ENCODE data around the gene RALGPS2.
A peak's percentile ranks its signal among the peaks of the same experiment; 100 is the strongest.
"Not testable (repeated sequence)": the region's sequence is repeated elsewhere in the genome, so short reads cannot be mapped to it uniquely, and the experiment has no call there.

The RALGPS2 gene

DNA sequence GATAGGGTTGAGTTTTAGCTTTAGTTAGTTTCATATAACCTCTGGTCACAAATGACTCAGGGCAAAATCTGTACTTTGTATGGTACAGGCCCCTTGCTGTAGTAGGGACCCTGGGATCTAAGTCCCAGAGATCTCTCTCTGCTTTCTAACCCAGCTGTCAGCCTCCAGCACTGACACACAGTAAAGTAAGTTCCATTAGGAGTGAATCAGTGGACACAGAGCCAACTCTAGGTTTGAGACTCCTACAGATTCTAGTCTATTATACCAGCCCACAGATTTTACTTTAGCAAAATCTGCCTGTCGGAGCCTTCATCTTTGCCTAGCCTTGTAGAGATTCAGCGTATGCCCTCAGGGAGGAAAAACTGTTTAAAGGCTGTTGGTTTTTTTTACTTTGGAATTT, 93.4 kb downstream of the RALGPS2 start:
- peak; percentile 42 for DNase-seq (ENCODE audit: low read depth)

DNA sequence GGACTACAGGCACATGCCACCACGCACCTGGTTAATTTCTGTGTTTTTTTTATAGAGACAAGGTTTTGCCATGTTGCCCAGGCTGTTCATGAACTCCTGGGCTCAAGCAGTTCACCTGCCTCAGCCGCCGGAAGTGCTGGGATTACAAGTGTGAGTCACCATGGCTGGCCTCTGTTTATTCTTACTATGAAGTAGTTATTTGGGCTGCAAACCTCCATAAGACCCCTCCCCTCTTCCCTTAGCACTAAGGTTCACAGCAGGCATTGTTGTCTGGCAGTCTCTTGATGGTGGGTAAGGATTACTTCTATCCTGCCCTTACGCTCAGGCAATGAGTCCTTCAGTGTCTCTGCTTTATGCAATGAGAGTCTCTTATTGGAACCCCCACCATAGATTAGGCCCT, 94.1 kb downstream of the RALGPS2 start:
- no peak overlapping the region for H3K4me3 ChIP-seq (ENCODE audit: low read depth, low read length)
- TF ChIP-seq, protein P1, sequence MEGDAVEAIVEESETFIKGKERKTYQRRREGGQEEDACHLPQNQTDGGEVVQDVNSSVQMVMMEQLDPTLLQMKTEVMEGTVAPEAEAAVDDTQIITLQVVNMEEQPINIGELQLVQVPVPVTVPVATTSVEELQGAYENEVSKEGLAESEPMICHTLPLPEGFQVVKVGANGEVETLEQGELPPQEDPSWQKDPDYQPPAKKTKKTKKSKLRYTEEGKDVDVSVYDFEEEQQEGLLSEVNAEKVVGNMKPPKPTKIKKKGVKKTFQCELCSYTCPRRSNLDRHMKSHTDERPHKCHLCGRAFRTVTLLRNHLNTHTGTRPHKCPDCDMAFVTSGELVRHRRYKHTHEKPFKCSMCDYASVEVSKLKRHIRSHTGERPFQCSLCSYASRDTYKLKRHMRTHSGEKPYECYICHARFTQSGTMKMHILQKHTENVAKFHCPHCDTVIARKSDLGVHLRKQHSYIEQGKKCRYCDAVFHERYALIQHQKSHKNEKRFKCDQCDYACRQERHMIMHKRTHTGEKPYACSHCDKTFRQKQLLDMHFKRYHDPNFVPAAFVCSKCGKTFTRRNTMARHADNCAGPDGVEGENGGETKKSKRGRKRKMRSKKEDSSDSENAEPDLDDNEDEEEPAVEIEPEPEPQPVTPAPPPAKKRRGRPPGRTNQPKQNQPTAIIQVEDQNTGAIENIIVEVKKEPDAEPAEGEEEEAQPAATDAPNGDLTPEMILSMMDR (conservative IDR thresholded peaks at IDR 0.05; ENCODE audit: low read depth, low read length), result no peak
- no peak for DNase-seq (ENCODE audit: low read depth)

More for the DNA sequence above, 93.4 kb downstream of the RALGPS2 start:
- TF ChIP-seq, protein P1 (conservative IDR thresholded peaks at IDR 0.05; ENCODE audit: low read depth, low read length), result no peak
- H3K4me3 ChIP-seq (ENCODE audit: low read depth, low read length), result no peak overlapping the region

DNA sequence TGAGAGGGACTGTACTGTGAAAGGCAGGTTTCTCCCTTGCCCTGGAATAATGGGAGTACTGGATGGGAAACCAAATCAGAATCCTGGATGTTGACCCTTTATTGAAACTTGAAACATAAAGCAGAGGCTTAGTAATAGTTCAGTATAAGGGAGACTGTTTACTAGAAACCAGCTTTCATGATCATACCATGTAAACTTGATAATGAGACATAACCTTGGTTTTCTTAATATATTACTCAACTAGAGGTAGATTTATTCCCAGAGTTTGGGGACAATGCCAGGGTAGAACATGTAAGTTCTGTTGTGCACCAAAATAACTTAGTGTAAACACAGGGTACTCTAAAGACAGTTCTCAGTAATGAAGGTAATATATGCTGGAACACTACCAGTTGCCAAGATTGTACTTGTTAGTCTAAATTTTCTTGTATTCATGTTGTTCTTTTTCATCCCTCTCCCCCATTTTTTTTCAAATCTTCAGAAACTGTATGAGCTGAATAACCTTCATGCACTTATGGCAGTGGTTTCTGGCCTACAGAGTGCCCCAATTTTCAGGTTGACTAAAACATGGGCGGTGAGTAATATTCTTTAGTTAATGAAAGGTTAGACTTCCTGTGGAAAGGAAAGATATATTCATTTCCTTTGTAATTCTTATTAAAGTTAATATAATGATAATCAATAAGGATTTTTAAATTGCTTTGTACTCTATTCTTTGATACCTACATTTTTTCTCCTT, 96.3 kb downstream of the RALGPS2 start:
- TF ChIP-seq, protein P1 (conservative IDR thresholded peaks at IDR 0.05; ENCODE audit: low read depth, low read length), result no peak
- DNase-seq (ENCODE audit: low read depth), result no peak

GRCh38 chr1:178825167-178825566, 100.1 kb downstream of the RALGPS2 start:
- no peak overlapping the region for H3K4me3 ChIP-seq (ENCODE audit: low read depth, low read length)
- DNase-seq (ENCODE audit: low read depth), result no peak
- TF ChIP-seq, protein P1 (conservative IDR thresholded peaks at IDR 0.05; ENCODE audit: low read depth, low read length), result no peak

More for the DNA sequence above, 96.3 kb downstream of the RALGPS2 start:
- no peak overlapping the region for H3K4me3 ChIP-seq (ENCODE audit: low read depth, low read length)

DNA sequence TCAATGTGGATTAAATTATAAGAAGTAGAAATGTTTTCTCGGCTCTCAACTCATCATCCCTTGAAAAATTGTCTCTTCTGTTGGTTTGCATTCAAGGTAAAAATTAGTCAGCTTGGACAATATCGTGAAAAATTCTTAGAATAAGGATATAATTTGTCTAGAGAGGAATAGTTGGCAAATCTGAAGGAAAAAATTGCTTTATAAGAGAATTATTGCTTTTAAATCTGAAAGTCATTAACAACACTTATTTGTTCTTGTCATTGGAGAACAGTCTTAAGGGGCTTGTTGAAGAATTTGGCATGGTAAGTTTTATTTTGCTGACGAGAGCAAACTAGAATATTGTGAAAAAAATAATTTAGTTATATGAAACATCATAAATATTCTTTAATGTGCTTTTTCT, 119.4 kb downstream of the RALGPS2 start:
- H3K4me3 ChIP-seq (ENCODE audit: low read depth, low read length), result no peak overlapping the region
- TF ChIP-seq, protein P1 (conservative IDR thresholded peaks at IDR 0.05; ENCODE audit: low read depth, low read length), result no peak
- no peak for DNase-seq (ENCODE audit: low read depth)

DNA sequence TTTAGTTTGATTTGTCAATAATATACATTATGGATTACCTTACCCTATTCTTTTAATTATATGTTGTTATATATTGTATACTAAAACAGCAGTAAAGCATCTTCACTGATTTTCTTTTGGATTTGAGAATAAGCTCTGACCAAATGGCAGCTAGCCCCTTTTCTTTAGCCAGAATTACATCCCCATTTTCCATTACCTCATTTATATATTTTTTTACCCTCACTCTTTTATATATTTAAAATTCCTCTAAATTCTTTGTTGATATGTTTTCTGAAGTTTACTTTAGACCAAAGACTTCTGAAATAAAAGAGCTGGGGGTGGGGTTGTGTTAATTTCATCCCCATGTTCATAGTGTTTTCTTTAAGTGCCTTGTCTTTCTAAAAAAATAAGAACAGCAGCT, 121.3 kb downstream of the RALGPS2 start:
- no peak for DNase-seq (ENCODE audit: low read depth)
- TF ChIP-seq, protein P1 (conservative IDR thresholded peaks at IDR 0.05; ENCODE audit: low read depth, low read length), result no peak
- no peak overlapping the region for H3K4me3 ChIP-seq (ENCODE audit: low read depth, low read length)

DNA sequence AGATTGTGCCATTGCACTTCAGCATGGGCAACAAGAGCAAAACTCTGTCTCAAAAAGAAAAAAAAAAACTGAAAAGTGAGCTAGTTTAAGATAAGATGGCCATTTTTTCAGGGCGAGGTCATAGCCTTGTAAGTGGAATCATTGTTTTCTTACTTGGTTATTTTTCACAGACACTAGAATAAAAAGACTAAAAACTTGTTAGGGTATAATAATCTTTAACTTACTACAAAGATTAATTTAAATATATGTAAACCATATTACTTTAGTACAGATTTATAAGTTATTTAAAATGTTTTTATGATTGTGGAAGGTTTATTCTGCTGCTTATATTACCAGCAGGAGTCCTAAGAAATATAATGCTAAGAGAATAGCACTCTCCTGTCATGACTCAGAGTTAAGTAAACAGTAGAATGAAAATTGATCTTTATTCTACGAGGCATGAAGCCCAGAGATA, 122.4 kb downstream of the RALGPS2 start:
- DNase-seq (ENCODE audit: low read depth), result peak; percentile 79
- TF ChIP-seq, protein P1 (conservative IDR thresholded peaks at IDR 0.05; ENCODE audit: low read depth, low read length), result no peak
- no peak overlapping the region for H3K4me3 ChIP-seq (ENCODE audit: low read depth, low read length)

DNA sequence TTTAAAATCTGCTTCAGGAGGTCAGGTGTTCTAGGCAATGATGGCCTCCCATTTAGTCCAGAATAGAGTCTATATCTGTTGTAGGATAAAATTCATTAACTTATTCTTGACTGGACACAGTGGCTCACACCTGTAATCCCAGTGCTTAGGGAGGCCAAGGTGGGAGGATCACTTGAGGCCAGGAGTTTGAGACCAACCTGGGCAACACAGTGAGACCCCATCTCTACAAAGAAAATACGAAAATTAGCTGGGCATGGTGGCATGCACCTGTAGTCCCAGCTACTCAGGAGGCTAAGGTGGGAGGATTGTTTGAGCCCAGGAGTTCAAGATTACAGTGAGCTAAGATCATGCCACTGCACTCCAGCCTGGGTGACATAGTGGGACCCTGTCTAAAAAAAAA, 122.9 kb downstream of the RALGPS2 start:
- DNase-seq (ENCODE audit: low read depth), result not testable (repeated sequence)

More for the DNA sequence above, 122.9 kb downstream of the RALGPS2 start:
- H3K4me3 ChIP-seq (ENCODE audit: low read depth, low read length), result not testable (repeated sequence)

Measured in choroid plexus epithelial cell (primary cell).